IMR-90 (cell line): ENCODE data around the gene DNAJB8.

Experiments used
- BHLHE40 ChIP-seq: fragments of 150-350 bp; IDR thresholded peaks from 2 replicates; pipeline ENCODE4 v1.6.1; 2016; ENCODE audit warnings: mild to moderate bottlenecking, low read depth, low read length
- CEBPB ChIP-seq: IDR thresholded peaks from 2 replicates; pipeline ENCODE4 v1.6.1; 2012; ENCODE audit warnings: low read depth, low read length, improper control_type of control experiment
- CHD1 ChIP-seq: IDR thresholded peaks from 2 replicates; pipeline ENCODE4 v1.6.1; 2012; ENCODE audit warnings: low read depth, low read length, improper control_type of control experiment
- CTCF ChIP-seq: conservative IDR thresholded peaks from 2 replicates; pipeline ENCODE4 v1.5.1; 2012; ENCODE audit warnings: mild to moderate bottlenecking, low read depth, low read length, improper control_type of control experiment
- FOS ChIP-seq: fragments of 150-350 bp; IDR thresholded peaks from 2 replicates; pipeline ENCODE4 v1.6.1; 2016; ENCODE audit warnings: low read depth, low read length
- MAFK ChIP-seq: IDR thresholded peaks from 2 replicates; pipeline ENCODE4 v1.6.1; 2012; ENCODE audit warnings: low read depth, low read length, improper control_type of control experiment
- NFE2L2 ChIP-seq: fragments of 150-350 bp; IDR thresholded peaks from 2 replicates; pipeline ENCODE4 v1.6.1; 2016; ENCODE audit warnings: low read depth, mild to moderate bottlenecking, low read length
- POLR2A ChIP-seq: IDR thresholded peaks from 2 replicates; pipeline ENCODE4 v1.6.1; 2012; ENCODE audit warnings: mild to moderate bottlenecking, low read depth, low read length
- RFX5 ChIP-seq: IDR thresholded peaks from 2 replicates; pipeline ENCODE4 v1.8.0; 2012; ENCODE audit warnings: low read depth, mild to moderate bottlenecking, low read length, moderate library complexity
- SMC3 ChIP-seq: fragments of 150-350 bp; IDR thresholded peaks from 2 replicates; pipeline ENCODE4 v1.6.1; 2016; ENCODE audit warnings: low read depth, mild to moderate bottlenecking, antibody characterized with exemption, low read length, moderate library complexity
- USF2 ChIP-seq: fragments of 150-350 bp; IDR thresholded peaks from 2 replicates; pipeline ENCODE4 v1.6.1; 2017; ENCODE audit warnings: mild to moderate bottlenecking, antibody characterized with exemption, low read length, low read depth
- TF ChIP-seq, protein P1 (sequence below): fragments of 150-350 bp; IDR thresholded peaks from 2 replicates; pipeline ENCODE4 v1.6.1; 2016; ENCODE audit warnings: low read depth, mild to moderate bottlenecking, low read length, moderate library complexity, borderline replicate concordance

DNA sequence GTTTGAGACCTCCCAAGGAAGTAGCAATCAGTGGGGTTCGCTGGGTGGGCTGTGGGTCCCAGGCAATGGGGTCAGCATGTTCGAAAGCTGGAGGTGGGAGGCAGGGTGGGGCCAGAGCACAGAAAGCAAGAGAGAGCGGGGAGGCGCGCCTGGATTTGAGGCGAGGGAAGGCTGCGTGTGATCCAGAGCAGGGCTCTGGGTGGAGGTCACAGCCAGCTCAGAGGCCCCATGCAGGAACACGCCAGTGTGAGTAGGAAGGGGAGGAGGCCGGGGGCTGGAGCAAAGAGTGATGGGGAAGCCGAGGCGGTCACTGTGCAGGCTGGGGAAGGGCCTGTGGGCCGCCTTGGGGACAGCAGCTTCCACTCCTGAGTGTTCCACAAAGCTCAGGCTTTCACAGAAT, 8.8 kb downstream of the DNAJB8 start:
- TF ChIP-seq CTCF, result no peak
- TF ChIP-seq SMC3, result no peak
- TF ChIP-seq MAFK, result no peak
- no peak for TF ChIP-seq POLR2A
- no peak for TF ChIP-seq USF2
- no peak for TF ChIP-seq BHLHE40
- TF ChIP-seq, protein P1, sequence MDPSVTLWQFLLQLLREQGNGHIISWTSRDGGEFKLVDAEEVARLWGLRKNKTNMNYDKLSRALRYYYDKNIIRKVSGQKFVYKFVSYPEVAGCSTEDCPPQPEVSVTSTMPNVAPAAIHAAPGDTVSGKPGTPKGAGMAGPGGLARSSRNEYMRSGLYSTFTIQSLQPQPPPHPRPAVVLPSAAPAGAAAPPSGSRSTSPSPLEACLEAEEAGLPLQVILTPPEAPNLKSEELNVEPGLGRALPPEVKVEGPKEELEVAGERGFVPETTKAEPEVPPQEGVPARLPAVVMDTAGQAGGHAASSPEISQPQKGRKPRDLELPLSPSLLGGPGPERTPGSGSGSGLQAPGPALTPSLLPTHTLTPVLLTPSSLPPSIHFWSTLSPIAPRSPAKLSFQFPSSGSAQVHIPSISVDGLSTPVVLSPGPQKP, result no peak
- no peak for TF ChIP-seq CHD1
- no peak for TF ChIP-seq NFE2L2
- no peak for TF ChIP-seq FOS
- no peak for TF ChIP-seq CEBPB
- TF ChIP-seq RFX5, result no peak
